ENCODE data around the gene TMEM218.

Gene TMEM218

DNA sequence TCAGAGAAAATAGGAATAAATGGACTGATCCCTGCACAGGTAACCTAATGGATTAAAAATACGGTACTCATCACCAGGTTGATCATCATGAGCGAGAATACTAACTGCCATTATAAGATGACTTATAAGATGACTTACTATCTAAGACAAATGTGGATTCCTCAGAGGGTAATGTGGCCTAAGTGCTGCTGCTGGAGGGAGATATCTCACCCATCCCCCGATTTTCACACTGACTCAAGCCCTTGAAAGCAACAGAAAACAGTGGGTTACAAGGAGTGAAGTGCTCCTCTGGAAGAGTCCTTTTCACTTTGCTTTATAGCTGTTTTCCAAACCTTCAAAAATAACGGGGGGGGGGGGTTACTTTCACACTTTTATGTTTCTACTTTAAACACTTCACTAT, 920 bp downstream of the TMEM218 start:
- H3K4me3 ChIP-seq (ENCODE audit: insufficient read depth, low read depth, low read length): peak overlapping the region; percentile 81
- H3K9me3 ChIP-seq (ENCODE audit: control insufficient read depth, low read length): peaks cover 3% of the 10 kb centered on the region
- 66 to 74% methylated on average over 2 to 3 of the region's 4 CpGs for WGBS, 2 experiments
- no peak overlapping the region for H3K27ac ChIP-seq (ENCODE audit: insufficient read depth, low read depth, low read length, poor library complexity, severe bottlenecking)
- H3K36me3 ChIP-seq (ENCODE audit: control insufficient read depth, insufficient read depth, low read length): no peaks in the 10 kb centered on the region
- no peaks in the 10 kb centered on the region for H3K27me3 ChIP-seq (ENCODE audit: control insufficient read depth, insufficient read depth, low read length, poor library complexity, severe bottlenecking)
- peaks cover 6% of the 10 kb centered on the region for H3K4me1 ChIP-seq (ENCODE audit: control insufficient read depth, insufficient read depth, low read length)

DNA sequence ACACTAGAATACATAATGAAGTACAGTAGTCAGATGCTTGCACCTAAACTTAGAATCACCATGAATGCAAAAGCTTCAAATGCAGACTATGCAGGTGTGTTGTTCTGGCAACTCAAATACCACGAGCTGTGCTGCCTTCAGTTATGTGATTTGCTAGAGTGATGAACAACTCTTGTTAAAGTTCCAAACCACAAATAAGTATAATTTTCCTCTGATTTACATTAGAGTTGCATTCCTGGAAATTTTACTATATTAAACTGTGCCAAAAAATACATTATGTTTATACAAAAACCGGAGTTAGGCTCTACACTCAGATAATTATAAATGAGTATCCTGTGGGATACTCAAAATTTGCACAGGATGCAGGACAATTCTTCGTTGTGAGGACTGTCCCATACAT, 3.0 kb downstream of the TMEM218 start:
- peaks cover 6% of the 10 kb centered on the region for H3K4me1 ChIP-seq (ENCODE audit: control insufficient read depth, insufficient read depth, low read length)
- no peaks in the 10 kb centered on the region for H3K36me3 ChIP-seq (ENCODE audit: control insufficient read depth, insufficient read depth, low read length)
- no peaks in the 10 kb centered on the region for H3K27me3 ChIP-seq (ENCODE audit: control insufficient read depth, insufficient read depth, low read length, poor library complexity, severe bottlenecking)
- H3K4me3 ChIP-seq (ENCODE audit: insufficient read depth, low read depth, low read length): no peak overlapping the region
- H3K9me3 ChIP-seq (ENCODE audit: control insufficient read depth, low read length): peaks cover 3% of the 10 kb centered on the region
- no peak overlapping the region for H3K27ac ChIP-seq (ENCODE audit: insufficient read depth, low read depth, low read length, poor library complexity, severe bottlenecking)
- 87 to 92% methylated on average over 3 of the region's 3 CpGs for WGBS, 2 experiments

DNA sequence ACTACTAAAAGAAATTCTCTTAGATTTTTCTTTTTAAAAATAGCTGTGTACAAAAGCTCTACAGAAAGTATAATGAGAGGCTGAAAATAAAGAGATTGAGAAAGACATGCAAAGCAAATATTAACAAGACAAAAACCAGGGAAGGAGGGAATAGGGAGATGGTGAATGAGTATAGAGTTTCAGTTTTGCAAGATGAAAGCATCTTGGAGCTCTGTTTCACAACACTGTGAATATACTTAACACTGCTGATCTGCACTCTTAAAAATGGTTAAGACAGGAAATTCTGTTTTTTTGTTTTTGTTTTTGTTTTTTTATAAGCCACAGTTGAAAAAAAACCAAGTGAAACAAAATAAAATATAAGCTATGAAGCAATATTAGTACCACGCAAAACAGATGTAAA, 5.5 kb downstream of the TMEM218 start:
- Histone ChIP-seq H3K36me3 (ENCODE audit: control insufficient read depth, insufficient read depth, low read length) (peaks cover 3% of the 10 kb centered on the region), H3K4me1 (ENCODE audit: control insufficient read depth, insufficient read depth, low read length) (peaks cover 6% of the 10 kb centered on the region), H3K9me3 (ENCODE audit: control insufficient read depth, low read length) (no peaks in the 10 kb centered on the region), H3K27ac (ENCODE audit: insufficient read depth, low read depth, low read length, poor library complexity, severe bottlenecking) (no peak overlapping the region), H3K27me3 (ENCODE audit: control insufficient read depth, insufficient read depth, low read length, poor library complexity, severe bottlenecking) (no peaks in the 10 kb centered on the region), H3K4me3 (ENCODE audit: insufficient read depth, low read depth, low read length) (no peak overlapping the region)
- 63% methylated on average over 1 of the region's 1 CpG; no CpG with 5 or more reads in 1 of the 2 experiments for WGBS, 2 experiments

DNA sequence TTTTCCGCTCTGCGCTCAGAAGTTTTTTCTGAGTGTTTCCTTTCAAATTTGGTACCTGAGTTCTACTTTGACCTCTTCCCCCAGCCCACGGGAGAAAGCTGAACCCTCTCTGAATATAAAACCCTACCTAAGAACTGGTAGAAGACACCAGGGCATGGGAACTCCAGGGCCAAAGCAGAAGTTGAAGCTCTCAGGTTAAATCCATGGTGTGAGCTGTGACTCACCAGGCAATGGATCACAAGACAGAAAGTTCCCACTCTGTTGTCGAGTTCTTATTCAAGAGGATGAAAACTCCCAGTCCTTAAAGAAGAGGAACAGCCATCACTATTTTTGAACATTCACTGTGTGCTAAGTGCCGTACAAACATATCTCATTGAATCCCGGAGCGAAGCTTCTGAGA, 8.9 kb downstream of the TMEM218 start:
- Histone ChIP-seq H3K9me3 (ENCODE audit: control insufficient read depth, low read length) (no peaks in the 10 kb centered on the region), H3K4me3 (ENCODE audit: insufficient read depth, low read depth, low read length) (no peak overlapping the region), H3K36me3 (ENCODE audit: control insufficient read depth, insufficient read depth, low read length) (peaks cover 20% of the 10 kb centered on the region), H3K4me1 (ENCODE audit: control insufficient read depth, insufficient read depth, low read length) (no peaks in the 10 kb centered on the region), H3K27ac (ENCODE audit: insufficient read depth, low read depth, low read length, poor library complexity, severe bottlenecking) (no peak overlapping the region), H3K27me3 (ENCODE audit: control insufficient read depth, insufficient read depth, low read length, poor library complexity, severe bottlenecking) (no peaks in the 10 kb centered on the region)
- WGBS, 2 experiments: 92 to 97% methylated on average over 7 of the region's 7 CpGs

DNA sequence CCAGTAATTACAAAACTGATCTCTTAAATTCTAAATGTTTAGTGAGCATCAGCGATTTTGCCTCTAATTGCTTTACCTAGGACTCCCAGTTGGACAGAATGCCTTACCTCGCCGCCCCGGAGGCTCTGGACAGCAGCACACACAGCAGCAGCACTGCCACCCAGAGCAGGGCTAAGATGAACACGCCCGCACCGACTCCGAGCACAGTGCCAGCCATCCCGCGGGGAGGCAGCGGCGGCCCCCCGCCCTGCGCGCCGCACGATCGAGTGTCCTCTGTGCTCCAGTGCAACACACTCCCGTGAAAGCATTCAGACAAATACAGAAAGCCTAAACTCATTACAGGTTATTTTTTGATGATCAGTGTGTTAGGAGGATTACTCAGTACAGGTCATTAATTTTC, 9.4 kb downstream of the TMEM218 start:
- Histone ChIP-seq H3K36me3 (ENCODE audit: control insufficient read depth, insufficient read depth, low read length) (peaks cover 25% of the 10 kb centered on the region), H3K4me1 (ENCODE audit: control insufficient read depth, insufficient read depth, low read length) (no peaks in the 10 kb centered on the region), H3K27ac (ENCODE audit: insufficient read depth, low read depth, low read length, poor library complexity, severe bottlenecking) (no peak overlapping the region), H3K27me3 (ENCODE audit: control insufficient read depth, insufficient read depth, low read length, poor library complexity, severe bottlenecking) (no peaks in the 10 kb centered on the region), H3K4me3 (ENCODE audit: insufficient read depth, low read depth, low read length) (no peak overlapping the region), H3K9me3 (ENCODE audit: control insufficient read depth, low read length) (no peaks in the 10 kb centered on the region)
- 96 to 98% methylated on average over 19 of the region's 19 CpGs for WGBS, 2 experiments

DNA sequence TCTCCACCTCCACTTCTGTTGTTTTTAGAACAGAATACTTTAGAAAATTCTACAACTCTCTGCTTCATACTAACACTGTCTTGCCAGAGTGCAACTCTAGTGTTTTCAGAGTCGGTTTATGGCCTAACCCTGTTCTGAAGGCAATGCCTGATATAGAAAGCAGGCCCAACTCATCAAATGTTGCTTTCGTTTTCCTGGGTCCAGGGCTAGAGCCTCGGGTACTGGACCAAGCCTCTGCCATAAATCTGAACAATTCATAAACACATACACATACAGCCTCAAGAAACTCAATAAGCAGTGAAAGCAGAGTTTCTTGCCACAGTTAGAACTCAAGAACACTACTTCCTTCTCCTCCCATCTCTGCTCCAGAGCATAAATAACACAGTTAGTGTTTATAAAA, 9.8 kb downstream of the TMEM218 start:
- no peak overlapping the region for H3K27ac ChIP-seq (ENCODE audit: insufficient read depth, low read depth, low read length, poor library complexity, severe bottlenecking)
- H3K4me1 ChIP-seq (ENCODE audit: control insufficient read depth, insufficient read depth, low read length): no peaks in the 10 kb centered on the region
- 92 to 97% methylated on average over 3 of the region's 3 CpGs for WGBS, 2 experiments
- peaks cover 27% of the 10 kb centered on the region for H3K36me3 ChIP-seq (ENCODE audit: control insufficient read depth, insufficient read depth, low read length)
- no peak overlapping the region for H3K4me3 ChIP-seq (ENCODE audit: insufficient read depth, low read depth, low read length)
- H3K9me3 ChIP-seq (ENCODE audit: control insufficient read depth, low read length): no peaks in the 10 kb centered on the region
- H3K27me3 ChIP-seq (ENCODE audit: control insufficient read depth, insufficient read depth, low read length, poor library complexity, severe bottlenecking): no peaks in the 10 kb centered on the region

DNA sequence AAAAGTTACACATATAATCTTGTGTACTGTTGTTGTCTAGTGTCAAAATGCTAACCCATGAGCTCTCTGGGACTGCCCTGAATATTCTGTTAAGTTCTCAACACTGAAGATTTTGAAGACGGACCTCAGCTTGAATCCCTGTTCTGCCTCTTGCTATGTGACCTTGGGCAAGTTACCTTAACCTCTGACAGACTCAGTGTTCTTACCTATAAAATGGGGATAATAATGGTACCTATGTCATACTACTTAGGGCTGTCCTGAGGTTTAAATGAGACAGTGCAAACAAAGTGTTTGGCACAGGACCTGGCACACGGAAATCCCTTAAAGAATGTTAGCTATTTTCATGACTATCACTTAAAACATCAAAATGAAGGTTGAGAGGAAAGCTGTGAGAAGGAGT, 11.3 kb downstream of the TMEM218 start:
- Histone ChIP-seq H3K36me3 (ENCODE audit: control insufficient read depth, insufficient read depth, low read length) (peaks cover 27% of the 10 kb centered on the region), H3K4me3 (ENCODE audit: insufficient read depth, low read depth, low read length) (no peak overlapping the region), H3K4me1 (ENCODE audit: control insufficient read depth, insufficient read depth, low read length) (no peaks in the 10 kb centered on the region), H3K27ac (ENCODE audit: insufficient read depth, low read depth, low read length, poor library complexity, severe bottlenecking) (no peak overlapping the region), H3K27me3 (ENCODE audit: control insufficient read depth, insufficient read depth, low read length, poor library complexity, severe bottlenecking) (no peaks in the 10 kb centered on the region), H3K9me3 (ENCODE audit: control insufficient read depth, low read length) (no peaks in the 10 kb centered on the region)
- 90 to 94% methylated on average over 2 of the region's 2 CpGs for WGBS, 2 experiments

DNA sequence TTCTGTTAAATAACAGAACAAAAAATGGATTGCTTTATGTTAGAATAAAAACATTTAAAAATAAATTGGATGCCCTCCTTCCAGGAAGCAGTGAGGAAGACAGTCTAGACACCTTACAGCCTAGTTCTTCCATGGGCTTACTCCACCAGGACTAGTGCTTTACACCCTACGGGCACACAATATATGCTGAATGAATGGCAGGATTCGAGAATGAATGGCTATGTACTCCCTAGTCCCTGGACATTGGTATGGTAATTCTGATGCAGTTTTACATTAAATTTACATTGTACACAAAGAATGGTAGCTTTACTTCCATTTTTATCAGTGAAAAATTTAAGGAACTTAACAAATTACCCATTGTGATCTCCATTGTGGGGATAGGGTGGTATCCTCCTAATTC, 16.7 kb downstream of the TMEM218 start:
- no peaks in the 10 kb centered on the region for H3K27me3 ChIP-seq (ENCODE audit: control insufficient read depth, insufficient read depth, low read length, poor library complexity, severe bottlenecking)
- H3K4me3 ChIP-seq (ENCODE audit: insufficient read depth, low read depth, low read length): no peak overlapping the region
- H3K36me3 ChIP-seq (ENCODE audit: control insufficient read depth, insufficient read depth, low read length): peaks cover 12% of the 10 kb centered on the region
- H3K9me3 ChIP-seq (ENCODE audit: control insufficient read depth, low read length): no peaks in the 10 kb centered on the region
- H3K27ac ChIP-seq (ENCODE audit: insufficient read depth, low read depth, low read length, poor library complexity, severe bottlenecking): no peak overlapping the region
- WGBS, 2 experiments: 97 to 100% methylated on average over 1 to 2 of the region's 2 CpGs
- H3K4me1 ChIP-seq (ENCODE audit: control insufficient read depth, insufficient read depth, low read length): peaks cover 15% of the 10 kb centered on the region

DNA sequence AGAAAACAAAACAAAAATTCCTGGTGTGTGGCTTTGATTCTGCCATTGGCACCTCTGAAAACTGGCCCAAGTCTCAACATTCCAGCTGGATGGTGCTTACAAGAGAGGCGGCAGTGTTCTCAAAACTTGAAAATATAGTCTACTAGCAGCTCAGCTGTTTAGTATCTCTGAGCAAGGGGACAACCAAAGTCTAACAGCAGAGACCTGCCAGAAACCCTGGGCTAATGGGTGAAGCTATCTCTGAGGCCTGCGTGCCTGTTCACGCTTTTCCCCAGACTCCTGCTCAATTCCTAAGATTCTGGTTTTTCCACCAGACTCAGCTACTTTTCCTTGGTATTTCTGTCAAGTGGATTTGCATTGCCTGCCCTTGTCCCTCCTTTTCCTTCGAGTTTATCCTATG, 17.9 kb downstream of the TMEM218 start:
- no peak overlapping the region for H3K27ac ChIP-seq (ENCODE audit: insufficient read depth, low read depth, low read length, poor library complexity, severe bottlenecking)
- no peaks in the 10 kb centered on the region for H3K27me3 ChIP-seq (ENCODE audit: control insufficient read depth, insufficient read depth, low read length, poor library complexity, severe bottlenecking)
- no peaks in the 10 kb centered on the region for H3K9me3 ChIP-seq (ENCODE audit: control insufficient read depth, low read length)
- 92 to 95% methylated on average over 4 of the region's 4 CpGs for WGBS, 2 experiments
- H3K36me3 ChIP-seq (ENCODE audit: control insufficient read depth, insufficient read depth, low read length): peaks cover 9% of the 10 kb centered on the region
- peaks cover 15% of the 10 kb centered on the region for H3K4me1 ChIP-seq (ENCODE audit: control insufficient read depth, insufficient read depth, low read length)
- H3K4me3 ChIP-seq (ENCODE audit: insufficient read depth, low read depth, low read length): no peak overlapping the region

DNA sequence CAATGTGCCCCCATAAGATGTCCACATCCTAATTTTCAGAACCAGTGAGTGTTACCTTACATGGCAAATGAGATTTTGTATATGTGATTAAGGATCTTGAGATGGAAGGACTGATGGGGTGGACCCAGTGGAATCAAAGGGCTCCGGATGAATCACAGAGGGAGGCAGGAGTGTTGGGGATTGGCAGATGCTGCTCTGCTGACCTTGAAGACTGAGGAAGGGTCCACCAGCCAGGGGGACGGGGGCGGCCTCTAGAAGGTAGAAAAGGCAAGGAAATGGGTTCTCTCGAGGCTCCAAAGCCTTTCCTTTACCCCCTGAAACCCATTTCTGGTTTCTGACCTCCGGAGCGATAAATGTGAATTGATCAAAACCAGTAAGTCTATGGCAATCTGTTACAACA, 18.8 kb downstream of the TMEM218 start:
- H3K9me3 ChIP-seq (ENCODE audit: control insufficient read depth, low read length): no peaks in the 10 kb centered on the region
- 87 to 88% methylated on average over 6 of the region's 6 CpGs for WGBS, 2 experiments
- H3K36me3 ChIP-seq (ENCODE audit: control insufficient read depth, insufficient read depth, low read length): peaks cover 8% of the 10 kb centered on the region
- H3K27ac ChIP-seq (ENCODE audit: insufficient read depth, low read depth, low read length, poor library complexity, severe bottlenecking): no peak overlapping the region
- H3K4me1 ChIP-seq (ENCODE audit: control insufficient read depth, insufficient read depth, low read length): peaks cover 15% of the 10 kb centered on the region
- H3K27me3 ChIP-seq (ENCODE audit: control insufficient read depth, insufficient read depth, low read length, poor library complexity, severe bottlenecking): no peaks in the 10 kb centered on the region
- no peak overlapping the region for H3K4me3 ChIP-seq (ENCODE audit: insufficient read depth, low read depth, low read length)
